ENCODE measurements around the gene SYNE2. TPM values are rescaled to one million over a fixed set of nuclear protein-coding genes. Genes with fewer than 3 reads are reported as not detected.
"Not testable (repeated sequence)": the region's sequence is repeated elsewhere in the genome, so short reads cannot be mapped to it uniquely, and the experiment has no call there.

Gene SYNE2
- polyA plus RNA-seq, 2 donors, result 48.5 to 76.2 TPM

DNA sequence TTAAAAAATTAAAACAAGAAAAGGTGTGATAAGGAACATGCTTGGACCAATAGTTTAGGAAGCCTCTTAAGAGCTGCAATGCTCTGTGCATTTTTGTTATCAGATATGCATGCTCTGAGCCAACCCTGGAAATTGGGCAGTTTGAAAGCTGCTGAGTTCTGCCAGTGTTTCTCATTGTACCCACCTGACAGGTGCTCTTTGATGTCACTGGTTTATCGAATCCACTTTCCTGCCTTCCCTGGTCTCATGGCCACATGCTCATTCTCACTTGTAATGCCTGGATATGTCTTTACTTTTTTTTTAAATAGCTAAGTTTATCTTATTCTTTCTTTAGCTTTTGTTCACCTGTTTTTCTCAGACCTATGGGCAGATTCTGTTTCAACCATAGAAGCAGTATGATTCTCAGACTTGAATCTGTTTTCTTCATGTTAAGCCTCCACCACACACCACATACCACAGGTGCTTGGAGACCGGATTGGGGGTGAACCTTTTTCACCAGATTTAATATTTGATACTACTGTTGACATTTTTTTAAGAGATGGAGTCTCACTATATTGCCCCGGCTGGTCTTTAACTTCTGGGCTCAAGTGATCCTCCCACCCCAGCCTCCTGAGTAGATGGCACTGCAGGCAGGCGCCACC lies 350.7 kb downstream of the SYNE2 start:
- no peak overlapping the region for H3K27ac ChIP-seq (ENCODE audit: low read depth in 2 of 2, low read length in 1 of 2)
- no peak overlapping the region for H3K4me3 ChIP-seq (ENCODE audit: low read depth in 1 of 2, low read length in 2 of 2)
- 86 to 92% methylated on average over 4 of the region's 4 CpGs for WGBS, 2 donors
- H3K9me3 ChIP-seq (ENCODE audit: control insufficient read depth in 2 of 2, insufficient read depth in 1 of 2, low read depth in 1 of 2, low read length in 1 of 2), result no peaks in the 10 kb centered on the region
- peaks cover 7 to 10% of the 10 kb centered on the region in 2 donors for H3K4me1 ChIP-seq (ENCODE audit: control insufficient read depth in 2 of 2, insufficient read depth in 2 of 2, low read length in 1 of 2)
- H3K27me3 ChIP-seq (ENCODE audit: control insufficient read depth in 1 of 2, insufficient read depth in 2 of 2, low read length in 2 of 2), result no peaks in the 10 kb centered on the region
- peaks cover 0 to 13% of the 10 kb centered on the region in 2 donors for H3K36me3 ChIP-seq (ENCODE audit: control insufficient read depth in 2 of 2, insufficient read depth in 2 of 2, low read length in 1 of 2)

DNA sequence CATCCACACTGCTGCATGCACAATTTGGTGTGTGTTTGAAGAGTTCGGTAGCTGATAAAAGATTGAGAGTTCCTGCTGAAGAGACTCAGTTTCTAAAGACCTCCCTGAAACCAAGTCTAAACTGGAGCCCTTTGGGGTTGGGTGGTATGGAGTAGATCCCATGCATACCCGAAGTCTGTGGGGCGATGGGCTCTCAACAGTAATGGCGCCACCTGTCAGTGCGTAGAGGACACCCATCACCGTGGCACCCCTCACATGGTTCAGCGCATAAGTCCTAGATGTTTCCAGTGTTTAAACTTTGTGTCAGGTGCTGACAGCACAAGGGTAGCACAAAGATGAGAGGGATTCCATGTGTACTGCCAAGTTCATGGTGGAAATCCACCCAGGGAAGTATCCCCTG lies 355.5 kb downstream of the SYNE2 start:
- 96 to 97% methylated on average over 7 of the region's 7 CpGs for WGBS, 2 donors
- no peaks in the 10 kb centered on the region for H3K27me3 ChIP-seq (ENCODE audit: control insufficient read depth in 1 of 2, insufficient read depth in 2 of 2, low read length in 2 of 2)
- H3K9me3 ChIP-seq (ENCODE audit: control insufficient read depth in 2 of 2, insufficient read depth in 1 of 2, low read depth in 1 of 2, low read length in 1 of 2), result no peaks in the 10 kb centered on the region
- no peaks in the 10 kb centered on the region for H3K4me1 ChIP-seq (ENCODE audit: control insufficient read depth in 2 of 2, insufficient read depth in 2 of 2, low read length in 1 of 2)
- no peak overlapping the region for H3K4me3 ChIP-seq (ENCODE audit: low read depth in 1 of 2, low read length in 2 of 2)
- peaks cover 17 to 30% of the 10 kb centered on the region in 2 donors for H3K36me3 ChIP-seq (ENCODE audit: control insufficient read depth in 2 of 2, insufficient read depth in 2 of 2, low read length in 1 of 2)
- no peak overlapping the region for H3K27ac ChIP-seq (ENCODE audit: low read depth in 2 of 2, low read length in 1 of 2)

DNA sequence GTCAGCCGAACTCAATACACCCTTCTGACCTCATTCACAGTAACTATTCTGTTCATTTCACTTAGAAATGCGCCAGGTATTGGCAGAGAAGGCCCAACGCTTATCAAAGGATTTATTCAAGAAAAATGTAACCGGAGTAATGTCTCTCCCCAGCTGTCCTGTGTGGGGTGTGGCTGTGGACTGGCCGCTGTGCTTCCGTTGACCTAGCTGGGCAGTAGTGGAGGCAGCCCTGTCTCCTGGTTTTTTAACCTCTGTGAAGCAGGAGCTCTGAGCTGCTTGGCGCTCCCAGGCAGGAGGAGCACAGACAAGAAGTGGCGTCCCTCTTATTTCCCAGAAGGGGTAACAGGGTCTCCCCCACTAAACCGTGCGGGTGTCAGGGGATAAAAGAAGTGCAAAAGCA lies 356.2 kb downstream of the SYNE2 start:
- Histone ChIP-seq H3K9me3 (ENCODE audit: control insufficient read depth in 2 of 2, insufficient read depth in 1 of 2, low read depth in 1 of 2, low read length in 1 of 2) (no peaks in the 10 kb centered on the region), H3K27ac (ENCODE audit: low read depth in 2 of 2, low read length in 1 of 2) (no peak overlapping the region), H3K4me1 (ENCODE audit: control insufficient read depth in 2 of 2, insufficient read depth in 2 of 2, low read length in 1 of 2) (no peaks in the 10 kb centered on the region), H3K36me3 (ENCODE audit: control insufficient read depth in 2 of 2, insufficient read depth in 2 of 2, low read length in 1 of 2) (peaks cover 17 to 30% of the 10 kb centered on the region in 2 donors), H3K27me3 (ENCODE audit: control insufficient read depth in 1 of 2, insufficient read depth in 2 of 2, low read length in 2 of 2) (no peaks in the 10 kb centered on the region), H3K4me3 (ENCODE audit: low read depth in 1 of 2, low read length in 2 of 2) (no peak overlapping the region)
- WGBS, 2 donors, result 85 to 86% methylated on average over 10 of the region's 10 CpGs

DNA sequence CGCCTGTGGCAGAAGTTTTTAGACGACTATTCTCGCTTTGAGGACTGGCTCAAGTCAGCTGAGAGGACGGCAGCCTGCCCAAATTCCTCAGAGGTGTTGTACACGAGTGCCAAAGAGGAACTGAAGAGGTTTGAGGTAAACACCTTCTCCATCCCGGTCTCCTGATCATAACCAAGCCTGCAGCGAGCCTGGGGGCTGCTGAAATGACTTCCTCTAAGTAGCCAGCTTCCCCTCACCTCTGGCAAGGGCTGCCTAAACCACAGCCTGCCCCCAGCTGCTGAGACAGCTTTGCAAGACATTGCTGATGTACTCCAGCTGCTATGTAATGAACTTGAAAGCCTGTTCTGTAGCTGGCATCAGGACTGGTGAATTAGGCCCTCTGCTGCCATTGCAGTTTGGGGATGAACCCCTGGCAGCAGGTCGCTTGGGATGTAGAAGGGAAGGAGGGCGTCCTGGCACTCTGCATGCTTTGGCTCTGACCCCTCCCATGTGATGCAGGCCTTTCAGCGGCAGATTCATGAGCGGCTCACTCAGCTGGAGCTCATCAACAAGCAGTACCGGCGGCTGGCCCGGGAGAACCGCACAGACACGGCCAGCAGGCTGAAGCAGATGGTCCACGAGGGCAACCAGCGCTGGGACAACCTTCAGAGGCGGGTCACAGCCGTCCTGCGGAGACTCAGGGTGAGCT lies 356.8 kb downstream of the SYNE2 start:
- no peak overlapping the region for H3K4me3 ChIP-seq (ENCODE audit: low read depth in 1 of 2, low read length in 2 of 2)
- no peaks in the 10 kb centered on the region for H3K9me3 ChIP-seq (ENCODE audit: control insufficient read depth in 2 of 2, insufficient read depth in 1 of 2, low read depth in 1 of 2, low read length in 1 of 2)
- H3K36me3 ChIP-seq (ENCODE audit: control insufficient read depth in 2 of 2, insufficient read depth in 2 of 2, low read length in 1 of 2), result peaks cover 21 to 36% of the 10 kb centered on the region in 2 donors
- no peak overlapping the region for H3K27ac ChIP-seq (ENCODE audit: low read depth in 2 of 2, low read length in 1 of 2)
- 72 to 77% methylated on average over 21 of the region's 21 CpGs for WGBS, 2 donors
- no peaks in the 10 kb centered on the region for H3K27me3 ChIP-seq (ENCODE audit: control insufficient read depth in 1 of 2, insufficient read depth in 2 of 2, low read length in 2 of 2)
- no peaks in the 10 kb centered on the region for H3K4me1 ChIP-seq (ENCODE audit: control insufficient read depth in 2 of 2, insufficient read depth in 2 of 2, low read length in 1 of 2)

DNA sequence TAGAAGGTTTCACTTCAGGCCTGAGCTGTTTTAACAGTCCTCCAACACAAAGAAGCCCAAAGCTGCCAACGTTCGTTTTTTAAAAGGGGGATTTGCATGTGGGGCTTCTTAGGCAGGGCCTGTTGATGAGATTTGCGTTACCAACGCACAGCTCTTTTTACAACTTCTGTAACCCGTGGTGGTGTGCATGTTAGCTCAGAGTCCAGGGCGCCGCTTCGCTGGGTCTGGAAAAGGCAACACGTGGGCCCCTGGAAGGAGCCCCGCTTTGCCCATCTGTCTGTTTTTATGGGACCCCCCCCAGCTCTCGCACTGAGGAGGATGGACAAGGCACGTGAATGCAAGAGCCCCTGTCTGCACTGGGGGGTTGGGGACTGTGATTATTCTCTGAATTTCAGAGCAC lies 357.4 kb downstream of the SYNE2 start:
- H3K27me3 ChIP-seq (ENCODE audit: control insufficient read depth in 1 of 2, insufficient read depth in 2 of 2, low read length in 2 of 2), result no peaks in the 10 kb centered on the region
- H3K27ac ChIP-seq (ENCODE audit: low read depth in 2 of 2, low read length in 1 of 2), result no peak overlapping the region
- 87 to 88% methylated on average over 12 of the region's 12 CpGs for WGBS, 2 donors
- H3K4me3 ChIP-seq (ENCODE audit: low read depth in 1 of 2, low read length in 2 of 2), result no peak overlapping the region
- H3K36me3 ChIP-seq (ENCODE audit: control insufficient read depth in 2 of 2, insufficient read depth in 2 of 2, low read length in 1 of 2), result peaks cover 21 to 34% of the 10 kb centered on the region in 2 donors
- H3K4me1 ChIP-seq (ENCODE audit: control insufficient read depth in 2 of 2, insufficient read depth in 2 of 2, low read length in 1 of 2), result no peaks in the 10 kb centered on the region
- peaks cover 0 to under 1% of the 10 kb centered on the region in 2 donors for H3K9me3 ChIP-seq (ENCODE audit: control insufficient read depth in 2 of 2, insufficient read depth in 1 of 2, low read depth in 1 of 2, low read length in 1 of 2)

DNA sequence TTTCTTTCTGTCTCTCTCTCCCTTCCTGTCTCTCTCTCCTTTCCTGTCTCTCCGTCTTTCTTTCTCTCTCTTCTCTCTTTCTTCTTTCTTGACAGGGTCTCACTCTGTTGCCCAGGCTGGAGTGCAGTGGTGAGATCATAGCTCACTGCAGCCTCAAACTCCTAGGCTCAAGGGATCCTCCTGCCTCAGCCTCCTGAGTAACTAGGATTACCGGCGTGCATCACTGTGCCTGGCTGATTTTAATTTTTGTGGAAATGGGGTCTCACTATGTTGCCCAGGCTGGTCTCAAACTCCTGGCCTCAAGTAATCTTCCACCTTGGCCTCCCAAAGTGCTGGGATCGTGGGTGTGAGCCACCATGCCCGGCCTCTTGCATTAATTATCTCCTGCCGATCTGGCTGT lies 358.1 kb downstream of the SYNE2 start:
- not testable (repeated sequence) for H3K27ac ChIP-seq (ENCODE audit: low read depth in 2 of 2, low read length in 1 of 2); H3K4me3 ChIP-seq (ENCODE audit: low read depth in 1 of 2, low read length in 2 of 2); H3K9me3 ChIP-seq (ENCODE audit: control insufficient read depth in 2 of 2, insufficient read depth in 1 of 2, low read depth in 1 of 2, low read length in 1 of 2); H3K4me1 ChIP-seq (ENCODE audit: control insufficient read depth in 2 of 2, insufficient read depth in 2 of 2, low read length in 1 of 2); H3K27me3 ChIP-seq (ENCODE audit: control insufficient read depth in 1 of 2, insufficient read depth in 2 of 2, low read length in 2 of 2)
- H3K36me3 ChIP-seq (ENCODE audit: control insufficient read depth in 2 of 2, insufficient read depth in 2 of 2, low read length in 1 of 2), result peaks cover 24 to 41% of the 10 kb centered on the region in 2 donors
- 89 to 96% methylated on average over 6 of the region's 6 CpGs for WGBS, 2 donors

DNA sequence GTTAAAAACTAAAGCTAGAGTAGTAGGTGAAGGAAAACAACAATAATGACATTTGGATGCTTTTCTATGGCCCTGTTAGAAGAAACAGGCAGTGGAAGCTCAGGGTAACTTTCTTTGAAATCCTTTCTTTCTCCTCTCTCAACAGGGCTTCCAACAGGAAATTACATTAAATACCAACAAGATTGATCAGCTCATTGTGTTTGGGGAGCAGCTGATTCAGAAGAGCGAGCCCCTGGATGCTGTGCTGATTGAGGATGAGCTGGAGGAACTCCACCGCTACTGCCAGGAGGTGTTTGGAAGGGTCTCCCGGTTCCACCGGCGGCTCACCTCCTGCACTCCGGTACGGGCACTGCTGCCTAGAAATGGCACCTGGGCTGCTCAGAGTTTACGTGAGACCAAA lies 359.9 kb downstream of the SYNE2 start:
- H3K27ac ChIP-seq (ENCODE audit: low read depth in 2 of 2, low read length in 1 of 2), result no peak overlapping the region
- 91 to 93% methylated on average over 8 of the region's 8 CpGs for WGBS, 2 donors

DNA sequence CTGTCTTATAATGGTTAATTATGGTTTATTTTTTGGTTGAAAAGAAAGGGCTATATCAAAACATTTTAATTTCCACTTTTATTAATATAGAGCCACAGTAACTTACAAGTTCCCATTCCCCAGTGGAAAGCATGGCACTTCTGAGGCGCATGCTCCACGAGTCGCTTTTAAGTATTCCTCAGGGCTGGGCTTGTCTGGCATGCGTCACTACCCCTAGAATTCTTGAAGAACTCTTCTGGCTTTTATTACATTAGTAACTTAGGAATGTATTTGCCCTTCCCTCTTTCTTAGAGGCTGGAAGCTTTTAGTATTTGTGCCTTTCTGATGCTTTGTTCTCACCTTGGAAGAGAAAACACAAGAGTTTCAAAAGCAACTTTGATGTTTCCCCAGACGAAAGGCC lies 360.3 kb downstream of the SYNE2 start:
- Histone ChIP-seq H3K4me3 (ENCODE audit: low read depth in 1 of 2, low read length in 2 of 2) (no peak overlapping the region), H3K9me3 (ENCODE audit: control insufficient read depth in 2 of 2, insufficient read depth in 1 of 2, low read depth in 1 of 2, low read length in 1 of 2) (peaks cover 0 to 2% of the 10 kb centered on the region in 2 donors), H3K27ac (ENCODE audit: low read depth in 2 of 2, low read length in 1 of 2) (peak overlapping the region in 1 of 2 donors; percentile 40), H3K36me3 (ENCODE audit: control insufficient read depth in 2 of 2, insufficient read depth in 2 of 2, low read length in 1 of 2) (peaks cover 38 to 48% of the 10 kb centered on the region in 2 donors), H3K27me3 (ENCODE audit: control insufficient read depth in 1 of 2, insufficient read depth in 2 of 2, low read length in 2 of 2) (no peaks in the 10 kb centered on the region), H3K4me1 (ENCODE audit: control insufficient read depth in 2 of 2, insufficient read depth in 2 of 2, low read length in 1 of 2) (no peaks in the 10 kb centered on the region)
- WGBS, 2 donors, result 68 to 83% methylated on average over 5 of the region's 5 CpGs

More for the DNA sequence above, 359.9 kb downstream of the SYNE2 start:
- Histone ChIP-seq H3K36me3 (ENCODE audit: control insufficient read depth in 2 of 2, insufficient read depth in 2 of 2, low read length in 1 of 2) (peaks cover 35 to 48% of the 10 kb centered on the region in 2 donors), H3K9me3 (ENCODE audit: control insufficient read depth in 2 of 2, insufficient read depth in 1 of 2, low read depth in 1 of 2, low read length in 1 of 2) (peaks cover 0 to 2% of the 10 kb centered on the region in 2 donors), H3K4me1 (ENCODE audit: control insufficient read depth in 2 of 2, insufficient read depth in 2 of 2, low read length in 1 of 2) (no peaks in the 10 kb centered on the region), H3K4me3 (ENCODE audit: low read depth in 1 of 2, low read length in 2 of 2) (no peak overlapping the region), H3K27me3 (ENCODE audit: control insufficient read depth in 1 of 2, insufficient read depth in 2 of 2, low read length in 2 of 2) (no peaks in the 10 kb centered on the region)

DNA sequence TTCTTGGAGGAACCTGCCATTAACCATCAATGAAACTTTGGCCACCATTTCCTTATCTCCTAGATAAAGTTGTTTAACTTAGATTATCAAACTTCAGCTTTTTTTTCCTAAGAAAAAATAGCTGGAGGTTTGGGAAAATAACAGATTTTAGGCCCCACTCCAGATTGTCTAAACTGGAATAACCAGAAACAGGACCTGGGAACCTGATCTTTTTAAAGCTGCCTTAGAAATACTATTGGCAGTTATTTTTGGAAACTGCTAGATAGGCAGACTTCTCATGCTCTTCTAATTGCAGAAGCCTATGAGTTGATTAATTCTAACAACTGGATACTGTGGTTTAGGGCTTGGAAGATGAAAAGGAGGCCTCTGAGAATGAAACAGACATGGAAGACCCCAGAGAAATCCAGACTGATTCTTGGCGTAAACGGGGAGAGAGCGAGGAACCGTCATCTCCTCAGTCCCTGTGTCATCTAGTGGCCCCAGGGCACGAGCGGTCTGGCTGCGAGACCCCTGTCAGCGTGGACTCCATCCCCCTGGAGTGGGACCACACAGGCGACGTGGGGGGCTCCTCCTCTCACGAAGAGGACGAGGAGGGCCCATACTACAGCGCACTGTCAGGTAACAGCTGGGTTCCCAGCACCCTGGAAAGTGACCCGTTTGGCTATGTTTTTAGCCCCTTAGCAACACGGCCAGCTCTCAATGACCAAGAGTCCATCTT lies 361.2 kb downstream of the SYNE2 start:
- peaks cover 38 to 43% of the 10 kb centered on the region in 2 donors for H3K36me3 ChIP-seq (ENCODE audit: control insufficient read depth in 2 of 2, insufficient read depth in 2 of 2, low read length in 1 of 2)
- WGBS, 2 donors, result 82 to 88% methylated on average over 15 of the region's 15 CpGs
- no peak overlapping the region for H3K4me3 ChIP-seq (ENCODE audit: low read depth in 1 of 2, low read length in 2 of 2)
- H3K9me3 ChIP-seq (ENCODE audit: control insufficient read depth in 2 of 2, insufficient read depth in 1 of 2, low read depth in 1 of 2, low read length in 1 of 2), result peaks cover 0 to 2% of the 10 kb centered on the region in 2 donors
- no peak overlapping the region for H3K27ac ChIP-seq (ENCODE audit: low read depth in 2 of 2, low read length in 1 of 2)
- no peaks in the 10 kb centered on the region for H3K27me3 ChIP-seq (ENCODE audit: control insufficient read depth in 1 of 2, insufficient read depth in 2 of 2, low read length in 2 of 2)
- no peaks in the 10 kb centered on the region for H3K4me1 ChIP-seq (ENCODE audit: control insufficient read depth in 2 of 2, insufficient read depth in 2 of 2, low read length in 1 of 2)
